Cerebellar cortex (tissue), 1 donor: ENCODE results near the gene SCAND1.
"Not testable (repeated sequence)": the region's sequence is repeated elsewhere in the genome, so short reads cannot be mapped to it uniquely, and the experiment has no call there.

Source experiments
- DNase-seq: peaks from one replicate; pipeline ENCODE4 v3.0.0-alpha.2; 2015; ENCODE audit warnings: low spot score

SCAND1 gene

DNA sequence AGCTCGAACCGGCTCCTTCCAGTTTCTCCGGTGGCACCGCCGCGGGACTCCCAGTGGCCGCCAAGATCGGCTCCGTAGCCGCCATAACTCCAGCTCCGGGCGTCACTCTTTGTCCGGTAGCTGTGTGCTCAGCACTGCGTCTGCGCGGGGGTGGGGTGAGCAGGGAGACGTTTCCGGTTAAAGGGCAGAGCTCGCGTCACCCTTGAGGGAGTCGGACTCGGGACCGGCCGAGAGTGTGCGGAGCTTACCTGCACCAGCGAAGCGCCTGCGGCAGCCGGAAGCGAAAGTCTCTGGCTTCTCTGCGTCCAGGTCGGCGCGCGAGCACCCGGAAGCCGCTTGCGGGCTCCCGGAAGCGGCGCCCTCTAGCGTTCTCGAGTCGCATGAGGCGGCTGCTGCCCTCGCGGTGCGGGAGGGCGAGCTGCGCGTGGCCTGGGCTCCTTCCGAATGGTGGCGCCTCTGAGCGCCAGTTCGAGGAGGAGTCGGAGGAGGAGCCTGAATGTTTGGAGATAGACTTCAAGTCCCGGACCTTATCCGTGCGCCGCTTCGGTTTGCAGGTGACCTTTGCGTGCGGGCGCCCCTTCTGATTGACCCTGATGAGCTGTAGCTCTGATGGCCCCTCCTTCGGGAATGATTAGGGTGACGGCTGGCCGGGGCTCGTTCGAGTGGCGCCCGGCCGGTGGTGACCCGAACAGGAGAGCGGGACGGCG, at the start of gene SCAND1:
TSS of gene SCAND1 (minus strand) at position 303 of the 707 bp plus-strand sequence. CDS start at position 85, 218 bp downstream.
- DNase-seq, result peak; percentile 98

DNA sequence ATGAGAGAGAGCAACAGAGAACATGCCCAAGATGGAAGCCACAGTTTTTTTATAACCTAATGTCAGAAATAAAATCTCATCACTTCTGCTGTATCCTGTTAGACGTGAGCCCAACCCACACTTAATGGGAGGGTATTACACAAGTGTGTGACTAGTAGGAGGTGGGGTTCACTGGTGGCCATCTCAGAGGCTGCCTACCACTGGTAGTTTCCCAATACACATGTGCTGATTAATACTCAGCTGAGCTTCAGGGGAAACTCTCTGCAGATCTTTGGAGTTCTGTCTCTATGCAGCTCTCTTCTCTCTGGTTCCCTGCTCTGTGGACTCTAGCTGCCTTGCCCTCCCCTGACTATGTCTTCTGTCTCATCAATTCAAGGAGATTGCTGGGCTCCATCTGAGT, 49.7 kb upstream of the SCAND1 start:
- DNase-seq, result no peak

DNA sequence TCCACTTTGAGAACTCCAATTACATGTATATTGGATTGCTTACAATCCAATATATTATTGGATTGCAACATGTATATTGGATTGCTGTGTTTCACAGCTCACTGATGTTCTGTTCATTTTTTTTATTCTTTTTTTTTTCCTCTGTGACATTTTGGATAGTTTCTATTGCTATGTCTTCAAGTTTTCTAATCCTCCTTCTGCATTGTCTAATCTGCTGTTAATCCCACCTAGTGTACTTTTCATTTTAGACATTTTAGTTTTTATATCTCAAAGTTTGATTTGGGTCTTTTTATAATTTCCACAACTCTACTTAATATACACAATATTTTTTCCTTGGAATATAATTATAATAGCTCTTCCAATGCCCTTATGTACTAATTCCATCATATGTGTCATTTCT, 48.6 kb upstream of the SCAND1 start:
- no peak for DNase-seq

DNA sequence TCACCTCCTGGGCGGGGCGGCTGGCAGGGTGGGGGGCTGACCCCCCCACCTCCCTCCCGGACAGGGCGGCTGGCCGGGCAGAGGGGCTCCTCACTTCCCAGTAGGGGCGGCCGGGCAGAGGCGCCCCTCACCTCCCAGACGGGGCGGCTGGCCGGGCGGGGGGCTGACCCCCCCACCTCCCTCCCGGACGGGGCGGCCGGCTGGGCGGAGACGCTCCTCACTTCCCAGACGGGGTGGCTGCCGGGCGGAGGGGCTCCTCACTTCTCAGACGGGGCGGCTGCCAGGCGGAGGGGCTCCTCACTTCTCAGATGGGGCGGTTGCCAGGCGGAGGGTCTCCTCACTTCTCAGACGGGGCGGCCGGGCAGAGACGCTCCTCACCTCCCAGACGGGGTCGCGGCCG, 47.0 kb upstream of the SCAND1 start:
- not testable (repeated sequence) for DNase-seq

DNA sequence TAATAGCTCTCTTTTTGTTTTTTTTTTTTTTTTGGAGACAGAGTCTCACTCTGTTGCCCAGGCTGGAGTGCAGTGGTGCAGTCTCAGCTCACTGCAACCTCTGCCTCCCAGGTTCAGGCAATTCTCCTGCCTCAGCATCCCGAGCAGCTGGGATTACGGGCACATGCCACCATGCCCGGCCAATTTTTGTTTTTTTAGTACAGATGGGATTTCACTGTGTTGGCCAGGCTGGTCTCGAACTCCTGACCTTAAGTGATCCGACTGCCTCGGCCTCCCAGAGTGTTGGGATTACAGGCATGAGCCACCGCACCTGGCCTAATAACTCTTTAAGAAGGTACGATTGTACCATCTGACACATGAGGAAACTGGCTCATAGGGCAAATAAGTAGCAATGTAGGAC, 42.2 kb upstream of the SCAND1 start:
- not testable (repeated sequence) for DNase-seq

DNA sequence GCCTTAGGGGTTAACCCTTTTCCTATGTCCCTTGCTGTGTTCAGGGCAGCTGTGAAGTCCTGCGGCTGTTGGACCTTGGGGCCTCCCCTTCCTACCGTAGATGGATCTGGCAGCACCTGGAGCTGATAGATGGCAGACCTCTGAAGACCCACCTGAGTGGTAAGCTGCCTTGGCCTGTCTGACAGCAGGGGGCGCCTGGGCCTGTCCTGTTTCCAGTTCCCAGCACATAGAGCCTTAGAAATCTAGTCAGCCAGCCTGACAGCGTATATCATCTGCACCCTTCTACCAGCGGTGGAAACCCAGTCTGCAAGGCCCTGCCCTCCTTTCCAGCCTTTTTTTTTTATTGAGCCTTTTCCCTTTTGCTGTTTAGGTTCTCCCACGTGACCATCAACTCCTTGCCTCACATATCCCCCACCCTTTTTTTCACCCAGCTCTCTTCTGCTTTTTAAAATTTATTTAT, 40.7 kb upstream of the SCAND1 start:
- DNase-seq, result peak; percentile 85

DNA sequence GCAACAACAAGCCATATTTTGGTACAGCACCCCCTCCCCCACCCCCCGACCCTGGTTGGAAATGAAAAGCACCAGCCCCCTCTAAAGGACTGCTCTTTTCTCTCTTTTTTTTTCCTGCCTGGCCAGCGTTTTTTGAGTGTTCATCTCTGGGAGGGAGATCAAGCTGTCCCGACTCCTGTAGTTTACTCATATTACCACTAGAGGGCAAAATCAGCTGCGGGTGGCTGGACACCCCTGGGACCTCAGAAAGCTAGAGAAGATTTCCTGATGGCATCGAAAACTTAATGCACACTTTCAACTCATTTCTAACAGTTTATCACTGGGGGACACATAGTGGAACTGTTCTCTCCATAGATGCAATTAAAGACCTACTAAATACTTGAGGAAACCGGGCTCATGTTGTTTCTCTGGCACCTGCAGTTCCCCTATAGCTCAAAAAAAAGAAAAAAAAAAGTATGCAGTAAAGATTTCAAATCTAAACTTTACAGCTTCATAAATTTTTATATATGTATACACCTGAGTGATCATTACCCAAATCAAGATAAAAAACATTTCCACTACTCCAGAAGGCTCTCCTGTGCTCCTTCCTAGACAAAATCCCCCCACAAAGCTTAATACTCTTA, 38.5 kb upstream of the SCAND1 start:
- peak; percentile 81 for DNase-seq

DNA sequence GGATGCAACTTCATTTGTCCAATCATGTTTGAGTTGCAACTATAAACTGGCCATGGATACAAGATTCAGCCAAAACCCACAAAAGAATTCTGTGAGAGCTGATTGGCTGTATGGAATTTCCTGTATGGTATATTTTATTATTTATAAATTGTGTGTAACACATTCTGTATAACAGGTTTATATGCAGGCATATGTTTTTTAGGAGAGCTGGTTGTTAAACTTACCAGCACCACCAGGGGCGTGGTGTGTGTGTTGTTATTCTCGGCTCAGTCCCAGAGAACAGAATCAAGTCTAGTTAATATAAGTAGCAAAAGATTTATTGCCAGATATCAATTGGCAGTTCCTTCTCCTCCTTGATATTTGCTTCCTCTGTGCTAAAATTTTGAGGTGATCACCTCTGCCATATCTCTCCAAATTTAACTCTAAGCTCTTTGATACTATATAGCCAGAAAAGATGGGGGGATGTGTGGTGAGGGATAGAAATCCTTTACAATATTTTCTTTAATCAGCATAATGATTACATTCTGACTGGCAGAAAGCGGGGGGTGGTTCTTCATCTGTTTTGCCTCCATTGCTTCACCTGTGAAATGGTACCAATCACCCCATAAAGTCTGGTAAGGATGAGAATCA, 37.0 kb upstream of the SCAND1 start:
- peak; percentile 12 for DNase-seq

DNA sequence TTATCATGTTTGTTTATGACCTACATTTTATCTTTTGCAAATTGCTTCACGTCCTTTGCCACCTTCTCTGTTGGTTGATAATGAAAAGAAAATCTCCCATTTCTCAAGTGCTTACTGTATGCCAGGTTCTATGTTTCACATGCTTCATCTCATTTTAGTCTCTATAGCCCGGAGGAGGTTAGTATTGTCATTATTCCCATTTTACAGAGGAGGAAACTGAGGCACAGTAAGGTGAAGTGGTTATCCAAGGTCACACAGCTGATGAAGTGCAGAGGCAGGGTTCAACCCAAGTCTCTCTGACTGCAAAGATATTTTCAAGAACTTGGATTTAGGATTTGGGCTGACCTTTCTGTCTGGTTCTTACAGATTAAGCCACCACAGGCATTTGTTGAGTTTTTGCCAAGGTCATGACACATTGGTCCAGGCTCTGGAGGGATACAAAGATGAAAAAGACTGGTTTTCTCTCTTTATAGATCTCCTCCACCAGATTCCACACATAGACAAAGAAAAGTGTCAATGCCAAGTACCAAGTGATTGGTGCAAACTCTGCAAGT, 34.7 kb upstream of the SCAND1 start:
- DNase-seq, result no peak

DNA sequence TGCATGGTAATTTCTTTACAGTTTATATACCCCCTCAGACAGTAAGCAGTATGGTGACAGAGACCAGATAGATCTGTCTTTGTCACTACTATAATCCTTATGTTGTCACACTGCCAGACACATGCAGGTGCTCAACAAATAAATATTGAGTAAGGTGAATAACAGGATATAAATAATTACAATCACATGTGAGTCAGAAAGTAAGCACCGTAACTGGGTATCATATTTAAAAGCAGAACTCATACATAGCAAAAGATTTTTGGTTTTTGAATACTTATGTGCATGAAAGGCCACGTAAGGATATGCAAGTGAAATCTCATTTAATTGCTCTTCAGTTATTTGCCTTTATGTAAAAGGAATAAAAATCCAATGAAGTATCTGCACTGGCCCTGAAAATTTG, 31.5 kb upstream of the SCAND1 start:
- DNase-seq, result no peak

DNA sequence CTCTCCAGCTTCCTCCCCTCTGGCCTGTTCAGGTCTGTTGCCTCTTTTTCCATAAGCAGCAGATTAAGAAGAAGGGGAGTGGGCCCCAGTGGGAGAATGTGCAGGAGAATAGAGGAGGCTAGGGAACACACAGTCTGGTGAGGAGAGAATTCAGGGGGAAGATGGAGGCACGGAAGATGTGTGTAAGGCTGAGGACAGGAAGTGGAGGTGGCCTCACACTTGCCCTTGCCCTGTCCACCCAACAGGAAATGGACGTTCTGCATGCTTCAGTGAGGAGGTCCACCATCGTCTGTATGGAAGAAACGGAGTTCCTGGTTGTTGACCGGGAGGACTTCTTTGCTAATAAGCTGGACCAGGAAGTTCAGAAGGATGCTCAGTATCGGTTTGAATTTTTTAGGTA, 30.1 kb upstream of the SCAND1 start:
- no peak for DNase-seq

DNA sequence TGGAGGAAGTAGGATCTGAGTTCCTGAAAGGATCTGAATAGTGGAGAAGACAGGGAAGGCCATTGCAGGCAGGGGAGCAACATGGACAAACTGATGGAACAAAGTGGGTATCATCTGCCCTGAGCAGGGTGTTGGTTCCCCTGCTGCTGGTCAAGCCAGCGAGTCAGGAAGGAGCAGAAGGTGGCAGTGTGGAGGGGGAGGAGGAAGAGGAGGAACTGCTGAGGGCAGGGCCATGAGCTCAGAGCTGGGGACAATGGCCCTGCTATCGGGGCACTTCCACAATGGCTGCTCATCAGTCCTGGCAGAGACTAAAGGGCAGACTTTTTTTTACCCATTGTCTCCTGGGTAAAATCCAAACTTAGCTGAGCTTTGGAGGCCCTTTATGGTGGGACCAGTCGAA, 27.7 kb upstream of the SCAND1 start:
- no peak for DNase-seq

DNA sequence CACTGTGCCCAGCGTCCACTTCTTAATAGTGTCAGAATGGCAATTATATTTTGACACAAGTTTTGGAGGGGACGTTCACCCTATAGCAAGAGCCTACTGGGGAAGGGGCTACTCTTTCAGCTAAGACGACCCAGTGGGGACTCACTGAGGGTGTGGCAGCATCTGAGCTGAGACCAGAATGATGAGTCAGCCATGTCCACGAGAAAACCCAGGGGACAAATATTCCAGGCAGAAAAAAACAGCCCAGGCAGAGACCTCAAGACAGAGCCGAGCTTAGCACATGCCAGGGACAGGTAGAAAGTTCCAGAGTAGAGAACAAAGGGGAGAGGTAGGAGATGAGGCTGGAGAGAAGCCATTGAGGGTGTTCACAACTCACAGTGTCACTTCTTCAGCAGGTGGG, 25.2 kb upstream of the SCAND1 start:
- DNase-seq, result no peak

DNA sequence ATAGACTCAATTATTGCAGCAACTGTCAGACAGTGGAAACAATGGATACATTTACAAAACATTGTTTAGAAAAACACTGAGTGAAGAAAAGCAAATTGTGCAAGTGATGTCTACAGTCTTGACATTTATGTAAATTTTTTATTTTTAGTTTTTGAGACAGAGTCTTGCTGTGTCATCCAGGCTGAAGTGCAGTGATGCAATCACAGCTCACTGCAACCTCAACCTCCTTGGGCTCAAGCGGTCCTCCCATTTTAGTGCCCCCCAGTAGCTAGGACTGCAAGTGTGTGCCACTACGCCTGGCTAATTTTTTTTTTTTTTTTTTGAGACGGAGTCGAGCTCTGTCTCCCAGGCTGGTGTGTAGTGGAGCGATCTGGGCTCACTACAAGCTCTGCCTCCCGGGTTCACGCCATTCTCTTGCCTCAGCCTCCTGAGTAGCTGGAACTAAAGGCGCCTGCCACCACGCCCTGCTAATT, 23.8 kb upstream of the SCAND1 start:
- no peak for DNase-seq

DNA sequence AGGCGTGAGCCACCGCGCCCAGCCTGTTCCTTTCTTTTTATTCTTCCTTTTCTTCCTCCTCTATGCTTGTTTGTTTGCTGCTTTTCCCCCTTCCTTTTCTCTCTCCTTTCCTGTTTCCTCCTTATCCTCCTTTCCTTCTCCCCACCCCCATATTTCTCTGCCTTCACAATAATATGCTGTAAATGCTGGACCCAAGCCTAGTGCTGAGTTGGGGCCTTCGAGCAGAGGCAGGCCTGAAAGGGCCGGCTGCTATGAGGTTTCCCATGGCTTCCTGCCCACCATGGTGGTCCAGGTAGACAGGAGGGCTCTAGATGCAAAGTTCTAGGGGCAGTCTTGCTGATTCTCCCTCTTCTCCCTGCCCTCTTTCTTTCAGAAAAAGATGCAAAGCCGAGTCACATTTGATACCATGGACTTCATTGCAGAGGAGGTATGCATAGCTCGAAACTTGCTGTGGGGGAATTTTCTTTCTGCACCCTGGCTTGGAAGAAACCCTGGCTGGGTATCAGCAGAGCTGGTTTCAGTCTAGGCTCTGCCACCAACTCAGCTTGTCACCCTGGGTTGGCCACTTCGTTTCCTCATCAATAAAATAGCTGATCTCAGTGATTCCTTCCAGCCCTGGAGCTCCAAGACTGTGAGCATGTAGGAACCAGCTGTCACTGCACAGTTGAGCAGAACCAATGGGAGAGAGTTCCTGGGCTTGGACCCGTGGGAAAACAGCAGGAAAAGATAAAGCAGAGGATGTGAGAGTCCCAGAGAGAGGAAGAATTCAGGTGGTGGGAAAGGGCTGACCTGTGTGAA, 21.5 kb upstream of the SCAND1 start:
- DNase-seq, result no peak

DNA sequence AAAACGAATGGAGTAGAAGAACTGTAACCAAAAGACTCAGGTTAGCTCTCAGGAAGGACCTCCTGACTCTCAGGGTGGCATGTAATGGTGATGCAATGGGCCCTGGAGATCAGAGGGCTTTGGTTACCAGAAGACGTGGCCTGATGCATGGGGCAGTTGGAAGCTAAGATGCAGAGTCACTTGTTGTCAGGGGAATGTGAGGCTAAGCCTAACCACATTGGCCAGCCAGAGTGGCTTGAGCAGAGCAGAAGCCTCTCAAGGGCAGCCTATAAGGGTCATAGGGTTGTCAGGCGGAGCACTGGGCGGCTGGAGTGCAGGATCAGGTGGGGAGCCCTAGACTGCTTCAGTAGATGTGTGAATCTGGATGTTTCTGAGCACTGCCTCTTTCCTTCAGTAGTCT, 20.0 kb upstream of the SCAND1 start:
- DNase-seq, result no peak

DNA sequence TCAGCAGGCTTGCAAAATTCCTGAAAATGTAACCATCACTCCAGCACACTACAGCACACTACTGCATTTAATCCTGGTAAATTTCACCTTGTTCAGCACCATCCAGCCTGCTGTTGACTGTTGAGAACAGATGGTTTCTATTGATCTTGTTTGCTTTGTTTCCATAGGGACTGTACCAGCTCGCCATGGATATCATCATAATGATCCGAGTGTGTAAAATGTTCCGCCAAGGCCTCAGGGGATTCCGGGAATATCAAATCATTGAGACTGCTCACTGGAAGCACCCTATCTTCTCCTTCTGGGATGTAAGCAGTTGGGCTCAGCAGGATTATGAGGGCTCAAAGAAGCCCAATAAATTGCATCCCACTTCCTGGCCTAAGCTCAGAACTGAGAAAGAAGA, 18.2 kb upstream of the SCAND1 start:
- DNase-seq, result no peak

DNA sequence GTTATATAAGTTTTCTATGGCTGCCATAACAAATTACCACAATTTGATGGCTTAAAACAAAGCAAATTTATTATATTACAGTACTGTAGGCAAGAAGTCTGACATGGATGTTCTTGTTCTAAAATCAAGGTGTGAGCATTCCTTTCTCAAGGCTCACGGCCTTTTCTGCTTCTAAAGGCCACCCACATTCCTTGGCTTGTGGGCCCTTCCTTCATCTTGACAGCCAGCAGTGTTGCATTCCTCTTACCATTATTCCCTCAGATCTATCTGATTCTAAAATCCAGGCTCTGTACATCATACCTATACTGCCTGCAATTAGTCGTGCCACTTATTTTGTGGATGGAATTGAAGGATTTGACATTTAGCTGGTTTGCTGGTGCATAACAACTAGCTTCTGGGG, 17.7 kb upstream of the SCAND1 start:
- no peak for DNase-seq

DNA sequence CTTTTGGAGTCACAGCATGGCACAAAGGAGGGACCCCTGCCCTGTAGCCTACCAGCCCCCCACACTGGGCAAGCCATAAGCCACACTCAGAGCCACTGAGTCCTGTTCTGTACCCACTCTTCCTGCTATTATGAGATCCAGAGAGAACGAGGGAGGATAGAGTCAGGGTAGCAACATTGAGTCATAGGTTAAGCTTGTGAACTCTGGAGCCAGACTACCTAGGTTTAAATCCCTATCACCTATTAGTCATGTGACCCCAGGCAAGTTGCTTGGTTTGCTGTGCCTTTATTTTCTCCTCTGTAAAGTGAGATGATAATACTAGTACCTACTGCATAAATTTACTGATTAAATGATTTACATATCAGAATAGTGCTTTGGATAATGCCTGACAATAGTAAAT, 14.6 kb upstream of the SCAND1 start:
- no peak for DNase-seq

DNA sequence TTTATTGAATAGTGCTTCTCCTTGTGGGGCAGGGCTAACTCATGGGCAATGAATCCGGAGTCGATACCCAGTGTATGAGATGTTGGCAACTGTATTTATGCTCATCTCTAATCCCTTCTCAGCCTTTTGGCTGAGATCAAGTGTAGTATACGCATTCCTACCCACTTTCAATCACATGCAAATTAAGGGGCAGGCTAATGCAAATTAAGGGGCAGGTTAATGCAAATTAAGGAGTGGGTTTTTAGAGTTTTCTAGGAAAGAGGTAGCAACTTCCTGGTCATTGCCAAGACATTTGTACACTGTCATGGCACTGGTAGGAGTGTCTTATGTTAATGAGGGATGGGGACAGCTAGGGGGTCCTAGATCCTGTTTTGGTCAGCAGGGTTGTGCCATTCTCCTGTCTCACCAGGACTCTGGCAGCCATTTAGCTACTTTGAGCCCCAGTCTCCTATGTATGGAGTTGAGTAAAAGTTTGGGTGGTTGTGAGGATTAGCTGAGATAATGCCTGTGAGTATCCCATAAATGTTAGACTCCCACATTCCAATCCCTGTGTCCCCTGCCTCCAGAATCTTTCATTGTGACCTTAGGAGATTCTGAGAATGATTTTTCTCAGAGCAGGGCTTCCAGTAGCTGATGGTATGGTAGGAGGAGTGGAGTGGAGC, 13.8 kb upstream of the SCAND1 start, which contains the start of gene CNBD2:
TSS of gene CNBD2 (plus strand) at position 612 of the 662 bp plus-strand sequence. CDS start 173 bp downstream, outside the sequence.
- DNase-seq, result no peak

DNA sequence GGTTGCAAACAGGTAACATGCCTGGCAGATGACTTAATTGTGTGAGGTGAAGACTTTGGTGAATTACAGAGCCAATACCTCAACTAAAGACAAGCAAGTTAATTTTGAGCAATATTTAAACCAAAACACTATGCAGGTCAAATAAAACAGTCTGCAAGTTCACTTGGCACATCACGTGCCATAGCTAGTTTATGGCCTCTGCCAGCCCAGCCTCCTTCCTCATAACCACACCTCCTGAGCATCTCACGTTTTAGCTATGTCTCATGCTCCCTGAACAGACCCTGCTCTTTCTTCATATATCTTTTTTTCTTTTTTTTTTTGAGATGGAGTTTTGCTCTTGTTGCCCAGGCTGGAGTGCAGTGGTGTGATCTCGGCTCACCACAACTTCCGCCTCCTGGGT, 9.6 kb upstream of the SCAND1 start:
- no peak for DNase-seq
